ENCODE data around the gene MRRF.
A peak's percentile ranks its signal among the peaks of the same experiment; 100 is the strongest.

The MRRF gene

GRCh38 chr9:122334916-122335315 is 70.2 kb downstream of the MRRF start:
- TF ChIP-seq CTCF (conservative IDR thresholded peaks at IDR 0.05; ENCODE audit: control insufficient read depth, insufficient read depth, low read depth, low read length), result no peak
- H3K4me3 ChIP-seq (ENCODE audit: control insufficient read depth, low read depth, low read length), result no peak overlapping the region
- peak; percentile 51 for DNase-seq (ENCODE audit: low read depth)

GRCh38 chr9:122336189-122336588 is 71.5 kb downstream of the MRRF start:
- no peak for DNase-seq (ENCODE audit: low read depth)
- H3K4me3 ChIP-seq (ENCODE audit: control insufficient read depth, low read depth, low read length), result no peak overlapping the region
- TF ChIP-seq CTCF (conservative IDR thresholded peaks at IDR 0.05; ENCODE audit: control insufficient read depth, insufficient read depth, low read depth, low read length), result no peak

GRCh38 chr9:122336866-122337555 is 72.3 kb downstream of the MRRF start:
- TF ChIP-seq CTCF (conservative IDR thresholded peaks at IDR 0.05; ENCODE audit: control insufficient read depth, insufficient read depth, low read depth, low read length), result no peak
- H3K4me3 ChIP-seq (ENCODE audit: control insufficient read depth, low read depth, low read length), result no peak overlapping the region
- no peak for DNase-seq (ENCODE audit: low read depth)

GRCh38 chr9:122337556-122337929 is 72.9 kb downstream of the MRRF start:
- no peak for DNase-seq (ENCODE audit: low read depth)
- H3K4me3 ChIP-seq (ENCODE audit: control insufficient read depth, low read depth, low read length), result no peak overlapping the region
- TF ChIP-seq CTCF (conservative IDR thresholded peaks at IDR 0.05; ENCODE audit: control insufficient read depth, insufficient read depth, low read depth, low read length), result no peak

- H3K4me3 ChIP-seq (ENCODE audit: control insufficient read depth, low read depth, low read length), result no peak overlapping the region
- DNase-seq (ENCODE audit: low read depth), result no peak
- TF ChIP-seq CTCF (conservative IDR thresholded peaks at IDR 0.05; ENCODE audit: control insufficient read depth, insufficient read depth, low read depth, low read length), result no peak
Observed at GRCh38 chr9:122338536-122338935, 73.9 kb downstream of the MRRF start.

- H3K4me3 ChIP-seq (ENCODE audit: control insufficient read depth, low read depth, low read length), result no peak overlapping the region
- DNase-seq (ENCODE audit: low read depth), result no peak
- no peak for TF ChIP-seq CTCF (conservative IDR thresholded peaks at IDR 0.05; ENCODE audit: control insufficient read depth, insufficient read depth, low read depth, low read length)
Observed at GRCh38 chr9:122338994-122339393, 74.3 kb downstream of the MRRF start.

GRCh38 chr9:122339579-122339978 is 74.9 kb downstream of the MRRF start:
- H3K4me3 ChIP-seq (ENCODE audit: control insufficient read depth, low read depth, low read length), result no peak overlapping the region
- no peak for TF ChIP-seq CTCF (conservative IDR thresholded peaks at IDR 0.05; ENCODE audit: control insufficient read depth, insufficient read depth, low read depth, low read length)
- DNase-seq (ENCODE audit: low read depth), result no peak

All from fibroblast of mammary gland (primary cell).